DOHH2 (cell line): Measurements from ENCODE around the gene CDC37L1.

Experiments
- H3F3A ChIP-seq: fragments of 200-600 bp; sonication (generic), shearing (Covaris generic); 2 replicates; pipeline ENCODE4 v1.6.0; 2016; ENCODE audit warnings: antibody characterized with exemption, mild to moderate bottlenecking; ENCODE audit not compliant: control insufficient read depth, insufficient read depth
- H3K27ac ChIP-seq: fragments of 200-600 bp; sonication (generic); 2 replicates; pipeline ENCODE4 v1.5.1; 2014; ENCODE audit warnings: low read depth, mild to moderate bottlenecking, low read length, moderate library complexity
- H3K27me3 ChIP-seq: fragments of 200-600 bp; sonication (generic); 2 replicates; pipeline ENCODE4 v1.6.1; 2014; ENCODE audit warnings: mild to moderate bottlenecking, low read length, mixed read lengths; ENCODE audit not compliant: control insufficient read depth
- H3K36me3 ChIP-seq: fragments of 200-600 bp; sonication (generic); 2 replicates; pipeline ENCODE4 v1.6.1; 2014; ENCODE audit warnings: mild to moderate bottlenecking, low read length, moderate library complexity, mixed read lengths; ENCODE audit not compliant: control insufficient read depth
- H3K4me1 ChIP-seq: fragments of 200-600 bp; sonication (generic); 2 replicates; pipeline ENCODE4 v1.6.1; 2014; ENCODE audit warnings: mild to moderate bottlenecking, low read length, mixed read lengths; ENCODE audit not compliant: control insufficient read depth
- H3K4me2 ChIP-seq: fragments of 200-600 bp; sonication (generic); 2 replicates; pipeline ENCODE4 v1.6.0; 2014; ENCODE audit warnings: mild to moderate bottlenecking, low read length, moderate library complexity
- H3K4me3 ChIP-seq: fragments of 200-600 bp; sonication (generic); 2 replicates; pipeline ENCODE4 v1.5.1; 2014; ENCODE audit warnings: mild to moderate bottlenecking, low read length, mixed read lengths
- H3K79me2 ChIP-seq: fragments of 200-600 bp; sonication (generic); 2 replicates; pipeline ENCODE4 v1.6.1; 2014; ENCODE audit warnings: mild to moderate bottlenecking, low read length, mixed read lengths; ENCODE audit not compliant: control insufficient read depth
- H3K9me2 ChIP-seq: fragments of 200-600 bp; sonication (generic); replicated peaks from 2 replicates; pipeline ENCODE4 v1.6.1; 2014; ENCODE audit warnings: mild to moderate bottlenecking, low read length, mixed read lengths; ENCODE audit not compliant: control insufficient read depth
- H3K9me3 ChIP-seq: fragments of 200-600 bp; sonication (generic); 2 replicates; pipeline ENCODE4 v1.6.1; 2014; ENCODE audit warnings: antibody characterized with exemption, low read length, mixed read lengths; ENCODE audit not compliant: control insufficient read depth, insufficient read depth
- H4K20me1 ChIP-seq: fragments of 200-600 bp; sonication (generic); 2 replicates; pipeline ENCODE4 v1.6.0; 2014; ENCODE audit warnings: low read depth, mild to moderate bottlenecking, antibody characterized with exemption, low read length, moderate library complexity; ENCODE audit not compliant: control insufficient read depth, insufficient read depth
- EZH2phosphoT487 ChIP-seq: fragments of 200-600 bp; sonication (generic); IDR thresholded peaks from 2 replicates; pipeline ENCODE4 v1.6.1; 2017; ENCODE audit warnings: borderline replicate concordance, mild to moderate bottlenecking, antibody characterized with exemption, low read length, moderate library complexity, mixed read lengths
- TF ChIP-seq, protein P1 (sequence below): fragments of 200-600 bp; sonication (generic); IDR thresholded peaks from one replicate; pipeline ENCODE4 v1.5.1; 2014; ENCODE audit warnings: antibody characterized with exemption, mild to moderate bottlenecking, low read depth, low read length; ENCODE audit not compliant: poor library complexity, severe bottlenecking

CDC37L1 gene

GRCh38 chr9:4742246-4742645 lies 62.9 kb downstream of the CDC37L1 start:
- H3K4me1 ChIP-seq, result peaks cover 22% of the 10 kb centered on the region
- no peaks in the 10 kb centered on the region for H3K9me3 ChIP-seq
- peaks cover 12% of the 10 kb centered on the region; the same call in 1 of the 2 replicates for H4K20me1 ChIP-seq
- peak overlapping the region; percentile 92 for H3K4me2 ChIP-seq
- H3K36me3 ChIP-seq, result peaks cover 19% of the 10 kb centered on the region
- peaks cover 44% of the 10 kb centered on the region for H3K79me2 ChIP-seq
- no peak overlapping the region; the same call in 1 of the 2 replicates for H3K27ac ChIP-seq
- peak overlapping the region; percentile 99 for H3K4me3 ChIP-seq
- no peaks in the 10 kb centered on the region for H3K9me2 ChIP-seq
- no peaks in the 10 kb centered on the region for H3K27me3 ChIP-seq
- TF ChIP-seq, protein P1, sequence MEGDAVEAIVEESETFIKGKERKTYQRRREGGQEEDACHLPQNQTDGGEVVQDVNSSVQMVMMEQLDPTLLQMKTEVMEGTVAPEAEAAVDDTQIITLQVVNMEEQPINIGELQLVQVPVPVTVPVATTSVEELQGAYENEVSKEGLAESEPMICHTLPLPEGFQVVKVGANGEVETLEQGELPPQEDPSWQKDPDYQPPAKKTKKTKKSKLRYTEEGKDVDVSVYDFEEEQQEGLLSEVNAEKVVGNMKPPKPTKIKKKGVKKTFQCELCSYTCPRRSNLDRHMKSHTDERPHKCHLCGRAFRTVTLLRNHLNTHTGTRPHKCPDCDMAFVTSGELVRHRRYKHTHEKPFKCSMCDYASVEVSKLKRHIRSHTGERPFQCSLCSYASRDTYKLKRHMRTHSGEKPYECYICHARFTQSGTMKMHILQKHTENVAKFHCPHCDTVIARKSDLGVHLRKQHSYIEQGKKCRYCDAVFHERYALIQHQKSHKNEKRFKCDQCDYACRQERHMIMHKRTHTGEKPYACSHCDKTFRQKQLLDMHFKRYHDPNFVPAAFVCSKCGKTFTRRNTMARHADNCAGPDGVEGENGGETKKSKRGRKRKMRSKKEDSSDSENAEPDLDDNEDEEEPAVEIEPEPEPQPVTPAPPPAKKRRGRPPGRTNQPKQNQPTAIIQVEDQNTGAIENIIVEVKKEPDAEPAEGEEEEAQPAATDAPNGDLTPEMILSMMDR, result no peak
- no peak for TF ChIP-seq EZH2phosphoT487
- H3F3A ChIP-seq, result no peaks in the 10 kb centered on the region

DNA sequence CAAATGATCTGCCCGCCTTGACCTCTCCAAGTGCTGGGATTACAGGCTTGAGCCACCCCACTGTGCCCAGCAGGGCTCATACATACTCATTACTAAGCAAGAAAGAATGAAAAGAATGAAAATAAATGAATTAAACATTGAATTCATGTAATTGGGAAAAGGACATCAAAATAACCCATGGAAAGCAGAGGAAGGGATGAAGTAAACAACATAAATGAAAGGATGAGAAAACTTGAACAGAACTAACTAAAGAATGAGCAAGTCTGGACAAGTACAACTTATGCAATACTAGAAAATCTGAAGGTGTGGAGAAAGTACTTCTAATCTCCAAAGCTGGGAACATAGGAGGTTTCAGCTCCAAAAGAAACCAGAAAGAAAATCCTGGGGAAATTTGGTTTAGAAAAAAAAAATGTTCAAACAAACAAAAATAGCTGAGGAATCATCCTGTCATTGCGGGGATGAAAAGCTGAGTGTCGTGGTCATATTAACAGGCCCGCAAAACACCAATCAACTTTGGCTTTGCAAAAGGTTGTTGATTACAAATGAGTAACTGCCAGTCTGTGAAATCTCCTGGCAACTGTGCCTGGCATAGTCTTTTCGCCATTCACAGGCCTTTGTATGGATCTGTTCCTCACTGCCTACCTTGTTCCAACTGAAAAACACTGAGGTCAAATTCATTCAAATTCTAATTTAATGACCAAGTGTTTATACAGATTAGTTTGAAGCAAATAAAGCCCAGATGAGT lies 63.9 kb downstream of the CDC37L1 start:
- Histone ChIP-seq H3K4me2 (no peak overlapping the region), H3K79me2 (peaks cover 33% of the 10 kb centered on the region), H3K9me3 (no peaks in the 10 kb centered on the region), H3K27me3 (no peaks in the 10 kb centered on the region), H3K4me1 (peaks cover 22% of the 10 kb centered on the region), H3K9me2 (no peaks in the 10 kb centered on the region), H3F3A (no peaks in the 10 kb centered on the region), H3K36me3 (peaks cover 17% of the 10 kb centered on the region), H3K27ac (no peak overlapping the region), H4K20me1 (peaks cover 9% of the 10 kb centered on the region; the same call in 1 of the 2 replicates), H3K4me3 (no peak overlapping the region)
- TF ChIP-seq EZH2phosphoT487, result no peak
- TF ChIP-seq, protein P1, result no peak

DNA sequence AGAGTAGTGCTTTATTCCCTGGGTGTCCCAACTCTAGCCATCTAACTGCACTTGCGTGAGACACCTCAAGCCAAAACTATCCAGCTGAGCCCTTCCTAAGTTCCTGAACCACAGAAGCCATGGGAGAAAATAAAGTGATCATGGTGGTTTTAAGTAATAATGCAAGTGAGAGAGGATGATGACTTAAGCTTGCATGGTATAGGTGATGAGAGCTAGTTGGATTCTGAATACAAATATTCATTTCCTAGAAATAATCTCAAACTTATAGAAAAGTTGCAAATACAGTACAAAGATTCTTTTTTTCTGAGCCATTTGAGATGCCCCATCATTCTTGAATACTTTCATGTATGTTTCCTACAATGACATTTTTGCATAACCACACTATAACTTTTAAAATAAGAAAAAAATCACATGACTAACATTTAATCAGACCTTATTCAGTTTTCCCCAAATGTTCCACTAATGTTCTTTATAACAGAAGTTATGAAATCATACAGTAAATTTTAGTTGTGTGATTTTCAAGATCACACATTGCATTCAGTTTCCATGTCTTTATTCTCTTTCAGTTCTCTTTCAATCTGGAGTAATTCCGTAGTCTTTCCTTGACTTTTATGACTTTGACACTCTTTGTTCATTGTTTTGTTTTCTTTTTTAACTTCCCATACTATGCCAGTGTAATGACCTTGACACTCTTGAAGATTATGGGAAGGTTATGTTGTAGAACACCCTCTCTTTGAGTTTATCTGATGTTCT lies 67.1 kb downstream of the CDC37L1 start:
- Histone ChIP-seq H3K27me3 (no peaks in the 10 kb centered on the region), H3K4me1 (peaks cover 10% of the 10 kb centered on the region), H4K20me1 (no peaks in the 10 kb centered on the region), H3K79me2 (peaks cover 5% of the 10 kb centered on the region), H3K4me3 (no peak overlapping the region), H3K36me3 (no peaks in the 10 kb centered on the region), H3K4me2 (no peak overlapping the region), H3K27ac (no peak overlapping the region), H3K9me2 (no peaks in the 10 kb centered on the region), H3K9me3 (no peaks in the 10 kb centered on the region), H3F3A (no peaks in the 10 kb centered on the region)
- TF ChIP-seq EZH2phosphoT487, result no peak
- TF ChIP-seq, protein P1, result no peak
